OCI-LY3 (cell line): ENCODE results near the gene TTLL5.
A peak's percentile ranks its signal among the peaks of the same experiment; 100 is the strongest.

Experiments
- H2AFZ ChIP-seq: fragments of 200-600, 300-600 bp; shearing (Covaris generic); 2 replicates; pipeline ENCODE4 v1.6.0; 2014; ENCODE audit warnings: antibody characterized with exemption, low read depth, low read length
- H3K27ac ChIP-seq: fragments of 200-600, 300-600 bp; sonication (generic); 2 replicates; pipeline ENCODE4 v1.5.1; 2014; ENCODE audit warnings: mild to moderate bottlenecking, low read length, moderate library complexity, mixed read lengths
- H3K27me3 ChIP-seq: fragments of 200-600, 300-600 bp; sonication (generic); 2 replicates; pipeline ENCODE4 v1.6.1; 2014; ENCODE audit warnings: low read depth, low read length, mixed read lengths
- H3K36me3 ChIP-seq: fragments of 200-600, 300-600 bp; sonication (generic); replicated peaks from 2 replicates; pipeline ENCODE3; 2014; ENCODE audit warnings: low read depth, low read length, mixed read lengths
- H3K4me1 ChIP-seq: fragments of 300-600, 200-600 bp; sonication (generic); 2 replicates; pipeline ENCODE4 v1.6.1; 2014; ENCODE audit warnings: low read length, mixed read lengths
- H3K4me2 ChIP-seq: fragments of 200-600, 300-600 bp; sonication (generic); 2 replicates; pipeline ENCODE4 v1.6.1; 2014; ENCODE audit warnings: low read length, mixed read lengths
- H3K4me3 ChIP-seq: fragments of 300-600, 200-600 bp; sonication (generic); 2 replicates; pipeline ENCODE4 v1.5.1; 2014; ENCODE audit warnings: antibody characterized with exemption, mild to moderate bottlenecking, low read length, moderate library complexity
- H3K79me2 ChIP-seq: fragments of 300-600, 200-600 bp; shearing (Covaris generic); 2 replicates; pipeline ENCODE4 v1.6.1; 2014; ENCODE audit warnings: mild to moderate bottlenecking, low read length, mixed read lengths
- H3K9ac ChIP-seq: fragments of 300-600, 200-600 bp; shearing (Covaris generic); 2 replicates; pipeline ENCODE4 v1.6.0; 2014; ENCODE audit warnings: mild to moderate bottlenecking, low read length, moderate library complexity
- H3K9me3 ChIP-seq: fragments of 200-600, 300-600 bp; shearing (Covaris generic); 2 replicates; pipeline ENCODE4 v1.6.1; 2014; ENCODE audit warnings: low read length, mixed read lengths; ENCODE audit not compliant: insufficient read depth
- H4K20me1 ChIP-seq: fragments of 200-600, 300-600 bp; sonication (generic); 2 replicates; pipeline ENCODE4 v1.6.1; 2016; ENCODE audit warnings: low read length, mixed read lengths; ENCODE audit not compliant: insufficient read depth
- EZH2phosphoT487 ChIP-seq: fragments of 200-600 bp; shearing (Covaris generic); IDR thresholded peaks from 2 replicates; pipeline ENCODE4 v1.6.1; 2018; ENCODE audit warnings: antibody characterized with exemption, mixed run types, low read depth
- TF ChIP-seq, protein P1 (sequence below): fragments of 200-600, 300-600 bp; sonication (generic); IDR thresholded peaks from 2 replicates; pipeline ENCODE4 v1.5.1; 2014; ENCODE audit warnings: antibody characterized with exemption, low read length, low read depth

Gene TTLL5

DNA sequence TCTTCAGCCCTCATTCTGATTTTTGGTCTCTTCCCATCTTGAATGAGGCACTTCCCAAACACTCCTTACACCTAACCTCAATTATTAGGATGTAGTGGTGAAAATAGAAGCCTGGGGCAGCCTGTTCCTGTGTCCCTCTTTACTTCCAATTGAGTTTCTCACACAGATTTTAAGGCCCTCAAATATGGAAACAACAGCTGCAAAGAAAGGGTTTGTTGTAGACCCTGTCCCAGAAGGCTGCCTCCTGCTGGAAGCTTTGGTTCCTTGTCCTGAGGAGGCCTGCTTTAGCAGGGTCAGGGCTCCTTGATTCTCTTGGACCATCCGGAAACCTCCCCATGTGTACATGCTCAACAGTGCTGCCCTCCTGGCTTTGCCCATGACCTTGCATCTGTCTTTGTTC lies 219.5 kb downstream of the TTLL5 start:
- Histone ChIP-seq H3K79me2 (no peaks in the 10 kb centered on the region), H3K36me3 (peaks cover 4% of the 10 kb centered on the region), H3K4me3 (no peak overlapping the region)

GRCh38 chr14:75881994-75882393 lies 220.9 kb downstream of the TTLL5 start:
- no peak for TF ChIP-seq EZH2phosphoT487
- TF ChIP-seq, protein P1, sequence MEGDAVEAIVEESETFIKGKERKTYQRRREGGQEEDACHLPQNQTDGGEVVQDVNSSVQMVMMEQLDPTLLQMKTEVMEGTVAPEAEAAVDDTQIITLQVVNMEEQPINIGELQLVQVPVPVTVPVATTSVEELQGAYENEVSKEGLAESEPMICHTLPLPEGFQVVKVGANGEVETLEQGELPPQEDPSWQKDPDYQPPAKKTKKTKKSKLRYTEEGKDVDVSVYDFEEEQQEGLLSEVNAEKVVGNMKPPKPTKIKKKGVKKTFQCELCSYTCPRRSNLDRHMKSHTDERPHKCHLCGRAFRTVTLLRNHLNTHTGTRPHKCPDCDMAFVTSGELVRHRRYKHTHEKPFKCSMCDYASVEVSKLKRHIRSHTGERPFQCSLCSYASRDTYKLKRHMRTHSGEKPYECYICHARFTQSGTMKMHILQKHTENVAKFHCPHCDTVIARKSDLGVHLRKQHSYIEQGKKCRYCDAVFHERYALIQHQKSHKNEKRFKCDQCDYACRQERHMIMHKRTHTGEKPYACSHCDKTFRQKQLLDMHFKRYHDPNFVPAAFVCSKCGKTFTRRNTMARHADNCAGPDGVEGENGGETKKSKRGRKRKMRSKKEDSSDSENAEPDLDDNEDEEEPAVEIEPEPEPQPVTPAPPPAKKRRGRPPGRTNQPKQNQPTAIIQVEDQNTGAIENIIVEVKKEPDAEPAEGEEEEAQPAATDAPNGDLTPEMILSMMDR = no peak
- no peak overlapping the region for H3K27ac ChIP-seq
- H3K4me2 ChIP-seq = no peak overlapping the region
- H3K4me1 ChIP-seq = peaks cover 8% of the 10 kb centered on the region
- no peaks in the 10 kb centered on the region for H3K9me3 ChIP-seq
- no peaks in the 10 kb centered on the region for H3K27me3 ChIP-seq
- no peak overlapping the region for H3K9ac ChIP-seq
- no peak overlapping the region for H3K4me3 ChIP-seq
- peaks cover 6% of the 10 kb centered on the region for H3K36me3 ChIP-seq
- H3K79me2 ChIP-seq = no peaks in the 10 kb centered on the region
- H2AFZ ChIP-seq = no peak overlapping the region
- H4K20me1 ChIP-seq = no peaks in the 10 kb centered on the region

More for the DNA sequence above, 219.5 kb downstream of the TTLL5 start:
- Histone ChIP-seq H3K9me3 (no peaks in the 10 kb centered on the region), H3K9ac (no peak overlapping the region), H3K4me2 (no peak overlapping the region), H4K20me1 (no peaks in the 10 kb centered on the region), H3K27ac (no peak overlapping the region), H3K4me1 (peaks cover 8% of the 10 kb centered on the region), H2AFZ (no peak overlapping the region), H3K27me3 (no peaks in the 10 kb centered on the region)
- TF ChIP-seq, protein P1 = peak; percentile 26
- no peak for TF ChIP-seq EZH2phosphoT487

DNA sequence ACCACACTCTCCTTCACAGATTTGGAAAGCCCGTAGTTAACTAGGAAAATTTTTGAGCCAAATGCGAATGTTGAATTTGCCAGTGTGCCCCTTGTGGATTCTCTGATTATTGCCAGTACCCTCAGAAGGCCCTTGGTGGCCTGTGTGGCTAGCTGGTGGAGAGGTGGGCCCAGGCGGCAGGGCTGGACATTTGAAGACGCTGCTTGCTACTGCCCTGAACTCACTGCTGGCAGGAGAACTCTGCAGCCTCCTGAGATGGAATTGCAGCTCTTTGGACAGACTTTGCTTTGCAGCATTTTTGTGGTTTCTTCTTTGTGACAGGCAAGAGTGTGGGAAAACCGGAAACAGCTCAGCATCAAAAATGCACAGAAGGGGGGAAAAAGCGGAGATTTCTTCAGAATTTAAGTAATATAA lies 223.2 kb downstream of the TTLL5 start:
- Histone ChIP-seq H3K4me3 (no peak overlapping the region), H3K36me3 (peaks cover 6% of the 10 kb centered on the region), H2AFZ (no peak overlapping the region), H3K79me2 (no peaks in the 10 kb centered on the region), H3K4me2 (no peak overlapping the region), H3K27me3 (no peaks in the 10 kb centered on the region), H3K9me3 (no peaks in the 10 kb centered on the region), H3K27ac (no peak overlapping the region), H3K4me1 (peaks cover 1% of the 10 kb centered on the region; the same call in 1 of the 2 replicates), H3K9ac (no peak overlapping the region), H4K20me1 (no peaks in the 10 kb centered on the region)
- TF ChIP-seq, protein P1 = peak; percentile 26; the same call in 1 of the 2 replicates
- TF ChIP-seq EZH2phosphoT487 = no peak

DNA sequence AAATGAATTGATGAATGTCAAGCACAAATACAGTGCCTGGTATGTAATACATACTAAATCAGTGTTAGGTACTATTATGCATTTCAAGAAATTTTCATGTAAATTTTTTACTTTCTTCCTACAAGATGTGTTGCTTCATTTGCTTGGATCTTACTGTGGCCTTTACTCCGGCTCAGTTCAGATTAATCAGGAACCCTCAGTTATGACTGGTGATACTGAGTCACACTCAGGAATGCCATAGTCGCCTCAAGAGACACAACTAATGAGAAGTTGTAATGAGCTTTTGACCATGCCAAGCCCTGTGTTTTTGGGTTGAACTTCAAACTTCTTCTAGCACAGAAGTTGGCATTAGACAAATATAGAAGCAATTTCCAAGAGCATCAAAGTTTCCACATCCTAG lies 224.8 kb downstream of the TTLL5 start:
- H4K20me1 ChIP-seq = no peaks in the 10 kb centered on the region
- H3K27me3 ChIP-seq = no peaks in the 10 kb centered on the region
- H3K36me3 ChIP-seq = peaks cover 6% of the 10 kb centered on the region
- H2AFZ ChIP-seq = no peak overlapping the region
- TF ChIP-seq EZH2phosphoT487 = no peak
- TF ChIP-seq, protein P1 = no peak
- no peak overlapping the region for H3K9ac ChIP-seq
- no peaks in the 10 kb centered on the region for H3K9me3 ChIP-seq
- H3K4me3 ChIP-seq = no peak overlapping the region
- H3K4me2 ChIP-seq = no peak overlapping the region
- H3K4me1 ChIP-seq = no peaks in the 10 kb centered on the region
- H3K27ac ChIP-seq = no peak overlapping the region
- H3K79me2 ChIP-seq = no peaks in the 10 kb centered on the region
